Left lung (tissue), 10 donors: ENCODE measurements around the gene APOBR. TPM values are rescaled to one million over a fixed set of nuclear protein-coding genes. Genes with fewer than 3 reads are reported as not detected.

ENCODE experiments used
- ATAC-seq: fragments of 200-7000 bp; cut with Tn5 transposase; one replicate; pipeline ENCODE4 v1.9.1; 2020; ENCODE audit warnings: moderate library complexity
- DNase-seq, 4 donors: peaks; one replicate each; pipeline ENCODE4 v3.0.0-alpha.2; 2013 to 2020
- H3K27ac ChIP-seq, 2 donors: fragments of 200-600 bp; sonication (generic) in 1 of 2; one replicate each; pipeline versions ENCODE4 v1.5.0 to v1.8.0; 2020 to 2021
- H3K27me3 ChIP-seq, 2 donors: fragments of 200-600 bp; sonication (generic) in 1 of 2; one replicate each; pipeline versions ENCODE4 v1.5.0 to v1.8.0; 2020 to 2021
- H3K36me3 ChIP-seq, 2 donors: fragments of 200-600 bp; sonication (generic) in 1 of 2; one replicate each; pipeline versions ENCODE4 v1.5.0 to v1.8.0; 2020 to 2021
- H3K4me1 ChIP-seq, 2 donors: fragments of 200-600 bp; one replicate each; pipeline ENCODE4 v1.8.0; 2021
- H3K4me3 ChIP-seq, 2 donors: fragments of 200-600 bp; sonication (generic) in 1 of 2; one replicate each; pipeline versions ENCODE4 v1.5.0 to v1.8.0; 2020 to 2021; ENCODE audit warnings: mild to moderate bottlenecking in 1 of 2
- H3K9me3 ChIP-seq, 2 donors: fragments of 200-600 bp; sonication (generic) in 1 of 2; one replicate each; pipeline versions ENCODE4 v1.5.0 to v1.8.0; 2020 to 2021
- intact Hi-C, 2 donors: fragments of 100-400 bp; cut with DNase I; formaldehyde crosslinking; loops; one replicate each; pipeline versions ENCODE4 v1.11.2 to v1.14.2; 2022
- polyA plus RNA-seq, 6 donors: library from polyadenylated mRNA; unstranded; fragments of 120-200 nt; gene quantifications; one replicate each; pipeline ENCODE4 v1.2.1, GENCODE V29; 2013; ENCODE audit not compliant: insufficient read length in 6 of 6
- total RNA-seq, 2 donors: library from RNA; stranded (reverse); fragmentation: NEBNext Ultra II Directional; extraction: Animal tissue kit (Norgen Biotek cat#: 25700); gene quantifications; one replicate each; pipeline ENCODE4 v1.2.1, GENCODE V29; 2021
- TF ChIP-seq, protein P1 (sequence below), 2 donors: fragments of 200-600 bp; sonication (generic) in 1 of 2; IDR thresholded peaks; one replicate each; pipeline versions ENCODE4 v1.5.0 to v1.8.0; 2021; ENCODE audit warnings: antibody characterized with exemption in 2 of 2
- donor health status: DM: no; HTN: yes; CAD: no.
- donor health status: DM: no; HTN: no; CAD: no.

APOBR gene
- total and polyA plus RNA-seq, 8 donors: 1.0 to 22.9 (median 1.5) TPM

DNA sequence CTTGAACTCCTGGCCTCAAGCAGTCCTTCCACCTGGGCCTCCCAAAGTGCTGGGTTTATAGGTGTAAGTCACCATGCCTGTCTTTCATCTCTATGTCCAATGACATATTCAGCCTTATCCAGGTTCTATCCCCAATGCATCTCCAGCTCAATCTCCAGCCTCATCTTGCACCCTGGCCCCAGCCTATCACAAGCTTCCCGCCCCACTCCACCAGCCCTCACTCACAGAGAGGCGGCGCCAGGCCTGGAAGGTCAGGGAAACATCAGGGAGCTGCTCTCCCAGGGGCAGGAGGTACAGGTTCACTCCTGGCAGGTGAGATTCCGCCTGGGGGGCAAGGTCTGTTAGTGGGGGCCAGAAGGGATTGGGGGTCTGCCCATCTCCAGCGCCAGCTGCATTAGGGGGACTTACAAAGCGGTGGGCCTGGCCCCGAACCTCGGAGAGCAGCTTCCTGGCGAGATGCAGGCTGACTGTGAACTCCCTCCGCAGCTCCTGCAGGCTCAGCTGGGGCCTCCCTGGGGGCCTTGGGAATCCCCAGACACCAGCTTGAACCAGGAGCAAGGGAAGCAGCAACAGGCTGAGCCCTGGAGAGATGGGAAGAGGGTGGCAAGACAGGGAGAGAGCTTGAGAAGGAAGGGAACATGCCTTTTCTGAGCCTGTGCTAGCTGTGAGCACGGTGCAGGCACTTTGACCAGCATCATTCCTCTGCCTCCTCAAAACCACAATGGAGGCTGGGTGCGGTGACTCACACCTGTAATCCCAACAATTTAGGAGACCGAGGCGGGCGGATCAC is 9.2 kb downstream of the APOBR start:
- ATAC-seq (no peak), DNase-seq (no peak)
- intact Hi-C loops: no loop called here
- Histone ChIP-seq H3K27ac (no peak overlapping the region), H3K4me1 (peaks cover 0 to 27% of the 10 kb centered on the region in 2 donors), H3K4me3 (no peak overlapping the region), H3K9me3 (no peaks in the 10 kb centered on the region), H3K36me3 (peaks cover 0 to 20% of the 10 kb centered on the region in 2 donors), H3K27me3 (no peaks in the 10 kb centered on the region)
- TF ChIP-seq, protein P1, sequence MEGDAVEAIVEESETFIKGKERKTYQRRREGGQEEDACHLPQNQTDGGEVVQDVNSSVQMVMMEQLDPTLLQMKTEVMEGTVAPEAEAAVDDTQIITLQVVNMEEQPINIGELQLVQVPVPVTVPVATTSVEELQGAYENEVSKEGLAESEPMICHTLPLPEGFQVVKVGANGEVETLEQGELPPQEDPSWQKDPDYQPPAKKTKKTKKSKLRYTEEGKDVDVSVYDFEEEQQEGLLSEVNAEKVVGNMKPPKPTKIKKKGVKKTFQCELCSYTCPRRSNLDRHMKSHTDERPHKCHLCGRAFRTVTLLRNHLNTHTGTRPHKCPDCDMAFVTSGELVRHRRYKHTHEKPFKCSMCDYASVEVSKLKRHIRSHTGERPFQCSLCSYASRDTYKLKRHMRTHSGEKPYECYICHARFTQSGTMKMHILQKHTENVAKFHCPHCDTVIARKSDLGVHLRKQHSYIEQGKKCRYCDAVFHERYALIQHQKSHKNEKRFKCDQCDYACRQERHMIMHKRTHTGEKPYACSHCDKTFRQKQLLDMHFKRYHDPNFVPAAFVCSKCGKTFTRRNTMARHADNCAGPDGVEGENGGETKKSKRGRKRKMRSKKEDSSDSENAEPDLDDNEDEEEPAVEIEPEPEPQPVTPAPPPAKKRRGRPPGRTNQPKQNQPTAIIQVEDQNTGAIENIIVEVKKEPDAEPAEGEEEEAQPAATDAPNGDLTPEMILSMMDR (IDR thresholded peaks at IDR 0.05): no peak

- H3K9me3 ChIP-seq: no peaks in the 10 kb centered on the region
- ATAC-seq: no peak
These were observed 10.4 kb downstream of the APOBR start for GRCh38 chr16:28504707-28505404.

GRCh38 chr16:28505489-28506137 is 11.2 kb downstream of the APOBR start:
- peak overlapping the region in 1 of 2 donors; percentile 40 for H3K4me3 ChIP-seq

More at GRCh38 chr16:28504707-28505404, 10.4 kb downstream of the APOBR start:
- intact Hi-C loops: no loop called here
- TF ChIP-seq, protein P1 (IDR thresholded peaks at IDR 0.05): no peak
- Histone ChIP-seq H3K4me3 (no peak overlapping the region), H3K36me3 (peaks cover 0 to 8% of the 10 kb centered on the region in 2 donors), H3K27me3 (no peaks in the 10 kb centered on the region), H3K4me1 (peaks cover 0 to 27% of the 10 kb centered on the region in 2 donors), H3K27ac (no peak overlapping the region)
- DNase-seq: no peak

GRCh38 chr16:28511031-28511430 is 16.6 kb downstream of the APOBR start:
- H3K4me3 ChIP-seq: no peak overlapping the region
- H3K27me3 ChIP-seq: no peaks in the 10 kb centered on the region
- no peaks in the 10 kb centered on the region for H3K9me3 ChIP-seq
- H3K4me1 ChIP-seq: peaks cover 0 to 20% of the 10 kb centered on the region in 2 donors
- H3K27ac ChIP-seq: no peak overlapping the region
- intact Hi-C loops: no loop called here
- DNase-seq (no peak), ATAC-seq (no peak)
- TF ChIP-seq, protein P1 (IDR thresholded peaks at IDR 0.05): no peak
- peaks cover 0 to 4% of the 10 kb centered on the region in 2 donors for H3K36me3 ChIP-seq

More at GRCh38 chr16:28505489-28506137, 11.2 kb downstream of the APOBR start:
- DNase-seq: no peak
- TF ChIP-seq, protein P1 (IDR thresholded peaks at IDR 0.05): no peak
- intact Hi-C loops: no loop called here
- H3K4me1 ChIP-seq: peaks cover 0 to 32% of the 10 kb centered on the region in 2 donors
- no peaks in the 10 kb centered on the region for H3K27me3 ChIP-seq
- ATAC-seq: no peak
- H3K9me3 ChIP-seq: no peaks in the 10 kb centered on the region
- H3K36me3 ChIP-seq: peaks cover 0 to 2% of the 10 kb centered on the region in 2 donors
- H3K27ac ChIP-seq: peak overlapping the region in 1 of 2 donors; percentile 59
